SK-N-SH treated with all-trans-retinoic acid at 6 μM for 48 hours (cell line): ENCODE data around the gene DNASE1L1.

Experiments
- ATAC-seq: fragments of 200-7000 bp; cut with Tn5 transposase; 3 replicates; pipeline ENCODE4 v1.9.1; 2020; ENCODE audit warnings: mild to moderate bottlenecking, moderate library complexity
- BACH2 ChIP-seq: fragments of 250-450 bp; sonication (Bioruptor Pico); IDR thresholded peaks from 2 replicates; pipeline ENCODE4 v1.9.0; 2021; ENCODE audit warnings: mild to moderate bottlenecking, borderline replicate concordance
- CREB5 ChIP-seq: fragments of 250-450 bp; sonication (Bioruptor Pico); IDR thresholded peaks from 2 replicates; pipeline ENCODE4 v1.5.1; 2020; ENCODE audit warnings: low read depth, mild to moderate bottlenecking, moderate library complexity
- CSDC2 ChIP-seq: fragments of 250-450 bp; sonication (Bioruptor Pico); IDR thresholded peaks from 2 replicates; pipeline ENCODE4 v1.5.0; 2020; ENCODE audit warnings: mild to moderate bottlenecking, moderate library complexity
- ESRRG ChIP-seq: fragments of 250-450 bp; sonication (Bioruptor Pico); IDR thresholded peaks from 2 replicates; pipeline ENCODE4 v1.6.1; 2021; ENCODE audit warnings: mild to moderate bottlenecking
- GLIS3 ChIP-seq: fragments of 250-450 bp; sonication (Bioruptor Pico); IDR thresholded peaks from 2 replicates; pipeline ENCODE4 v1.5.0; 2020; ENCODE audit warnings: mild to moderate bottlenecking, moderate library complexity
- ISL1 ChIP-seq: fragments of 250-450 bp; sonication (Bioruptor Pico); IDR thresholded peaks from 2 replicates; pipeline ENCODE4 v2.1.2; 2022; ENCODE audit warnings: mild to moderate bottlenecking, moderate library complexity
- OSR1 ChIP-seq: fragments of 250-450 bp; sonication (Bioruptor Pico); IDR thresholded peaks from 2 replicates; pipeline ENCODE4 v1.8.0; 2022; ENCODE audit warnings: moderate library complexity, mild to moderate bottlenecking, inconsistent platforms
- POU6F1 ChIP-seq: fragments of 250-450 bp; sonication (Bioruptor Pico); IDR thresholded peaks from 2 replicates; pipeline ENCODE4 v1.8.0; 2021; ENCODE audit warnings: low read depth, mild to moderate bottlenecking, moderate library complexity, borderline replicate concordance
- PPARA ChIP-seq: fragments of 250-450 bp; sonication (Bioruptor Pico); IDR thresholded peaks from 2 replicates; pipeline ENCODE4 v1.5.0; 2020; ENCODE audit warnings: mild to moderate bottlenecking, borderline replicate concordance
- RARB ChIP-seq: fragments of 250-450 bp; sonication (Bioruptor Pico); IDR thresholded peaks from 2 replicates; pipeline ENCODE4 v1.8.0; 2021; ENCODE audit warnings: mild to moderate bottlenecking, moderate library complexity
- SNAI2 ChIP-seq: fragments of 250-450 bp; sonication (Bioruptor Pico); IDR thresholded peaks from 2 replicates; pipeline ENCODE4 v1.5.0; 2020; ENCODE audit warnings: mild to moderate bottlenecking, moderate library complexity
- TCF4 ChIP-seq: fragments of 250-450 bp; sonication (Bioruptor Pico); IDR thresholded peaks from 2 replicates; pipeline ENCODE4 v1.8.0; 2021; ENCODE audit warnings: mild to moderate bottlenecking, moderate library complexity, borderline replicate concordance
- TOX ChIP-seq: fragments of 250-450 bp; sonication (Bioruptor Pico); IDR thresholded peaks from 2 replicates; pipeline ENCODE4 v1.8.0; 2021; ENCODE audit warnings: mild to moderate bottlenecking, moderate library complexity, borderline replicate concordance
- ZC3H10 ChIP-seq: fragments of 250-450 bp; sonication (Bioruptor Pico); IDR thresholded peaks from 2 replicates; pipeline ENCODE4 v1.5.1; 2021; ENCODE audit warnings: mild to moderate bottlenecking, moderate library complexity
- ZFP30 ChIP-seq: fragments of 450-650 bp; formaldehyde crosslinking; IDR thresholded peaks from 2 replicates; pipeline ENCODE4 v1.5.0; 2022; ENCODE audit warnings: mild to moderate bottlenecking, moderate library complexity
- ZNF565 ChIP-seq: fragments of 450-650 bp; formaldehyde crosslinking; conservative IDR thresholded peaks from 2 replicates; pipeline ENCODE4 v1.5.0; 2020; ENCODE audit warnings: low read depth, mild to moderate bottlenecking, moderate library complexity
- ZNF70 ChIP-seq: fragments of 450-650 bp; formaldehyde crosslinking; IDR thresholded peaks from 2 replicates; pipeline ENCODE4 v1.5.0; 2020; ENCODE audit warnings: mild to moderate bottlenecking, moderate library complexity
- ZNF8 ChIP-seq: fragments of 450-650 bp; formaldehyde crosslinking; IDR thresholded peaks from 2 replicates; pipeline ENCODE4 v1.5.0; 2020; ENCODE audit warnings: mild to moderate bottlenecking, moderate library complexity
- TF ChIP-seq, protein P1 (sequence below): fragments of 250-450 bp; sonication (Bioruptor Pico); IDR thresholded peaks from 2 replicates; pipeline ENCODE4 v1.5.1; 2021; ENCODE audit warnings: mild to moderate bottlenecking, moderate library complexity

DNASE1L1 gene

DNA sequence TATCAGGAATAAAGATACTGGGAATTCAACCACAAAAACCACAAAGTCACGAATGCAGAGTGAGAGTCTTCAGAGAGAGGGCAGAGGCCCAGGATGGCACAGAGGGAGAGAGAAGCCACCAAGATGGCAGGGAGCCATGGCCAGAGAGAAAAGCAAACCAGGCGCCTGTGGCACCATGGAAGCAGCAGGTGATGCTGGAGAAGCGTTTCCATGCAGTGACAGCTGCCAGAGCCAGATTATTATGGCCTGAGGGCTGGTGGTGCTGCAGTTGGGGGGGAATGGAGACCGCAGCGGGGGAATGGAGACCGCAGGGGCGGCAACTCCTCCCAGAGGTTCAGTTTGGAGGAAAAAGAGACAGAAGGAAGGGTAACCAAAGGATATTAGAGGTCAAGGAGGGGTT is 8.1 kb upstream of the DNASE1L1 start (continued):
- TF ChIP-seq POU6F1 (CRISPR knock-in tag) = no peak

GRCh38 chrX:154413142-154413541 is 4.1 kb upstream of the DNASE1L1 start:
- TF ChIP-seq TOX (CRISPR knock-in tag) (no peak), GLIS3 (CRISPR knock-in tag) (no peak), BACH2 (CRISPR knock-in tag) (no peak), RARB (CRISPR knock-in tag) (no peak), SNAI2 (CRISPR knock-in tag) (no peak)
- TF ChIP-seq, all 23 proteins: peak for 0
- no peak for ATAC-seq

DNA sequence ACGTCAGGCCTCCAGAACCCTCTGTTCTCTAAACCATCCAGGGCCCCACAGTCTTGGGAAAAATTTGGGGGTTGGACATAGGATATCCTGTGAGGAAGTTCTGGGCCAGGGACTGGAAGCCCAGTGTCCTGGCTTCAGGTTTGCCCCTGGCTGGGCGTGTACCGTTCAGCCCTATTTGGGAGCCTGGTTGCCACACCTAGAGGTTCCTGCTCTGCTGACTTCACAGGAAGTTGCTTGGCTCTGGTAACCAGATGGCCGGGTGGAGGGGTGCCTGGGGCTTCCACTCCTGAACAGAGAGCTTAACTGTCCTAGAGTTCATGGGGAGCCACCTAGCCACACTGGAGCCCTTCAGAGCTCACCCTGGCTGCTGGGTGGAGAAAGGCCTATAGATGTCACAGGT is 3.4 kb upstream of the DNASE1L1 start:
- no peak for ATAC-seq

DNA sequence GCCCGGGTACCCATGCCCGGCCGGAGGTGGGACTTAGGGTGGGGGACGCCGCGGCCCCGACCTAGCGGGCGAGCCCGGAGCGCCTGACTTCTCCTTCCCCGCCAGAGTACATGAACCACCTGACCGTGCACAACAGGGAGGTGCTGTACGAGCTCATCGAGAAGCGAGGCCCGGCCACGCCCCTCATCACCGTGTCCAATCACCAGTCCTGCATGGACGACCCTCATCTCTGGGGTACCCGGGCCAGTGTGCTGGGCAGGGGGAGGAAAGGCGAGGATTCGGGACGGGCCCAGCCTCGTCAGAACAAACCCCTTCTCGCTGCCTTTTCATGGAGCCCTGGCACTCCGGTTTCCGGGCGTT is 2.9 kb upstream of the DNASE1L1 start:
- TF ChIP-seq ZNF565 (CRISPR knock-in tag) (no peak), BACH2 (CRISPR knock-in tag) (no peak), PPARA (no peak), OSR1 (CRISPR knock-in tag) (no peak), ESRRG (CRISPR knock-in tag) (no peak), ZFP30 (CRISPR knock-in tag) (no peak), SNAI2 (CRISPR knock-in tag) (no peak), CREB5 (CRISPR knock-in tag) (no peak), ZC3H10 (CRISPR knock-in tag) (no peak), ISL1 (CRISPR knock-in tag) (no peak), GLIS3 (CRISPR knock-in tag) (no peak)
- TF ChIP-seq, protein P1, sequence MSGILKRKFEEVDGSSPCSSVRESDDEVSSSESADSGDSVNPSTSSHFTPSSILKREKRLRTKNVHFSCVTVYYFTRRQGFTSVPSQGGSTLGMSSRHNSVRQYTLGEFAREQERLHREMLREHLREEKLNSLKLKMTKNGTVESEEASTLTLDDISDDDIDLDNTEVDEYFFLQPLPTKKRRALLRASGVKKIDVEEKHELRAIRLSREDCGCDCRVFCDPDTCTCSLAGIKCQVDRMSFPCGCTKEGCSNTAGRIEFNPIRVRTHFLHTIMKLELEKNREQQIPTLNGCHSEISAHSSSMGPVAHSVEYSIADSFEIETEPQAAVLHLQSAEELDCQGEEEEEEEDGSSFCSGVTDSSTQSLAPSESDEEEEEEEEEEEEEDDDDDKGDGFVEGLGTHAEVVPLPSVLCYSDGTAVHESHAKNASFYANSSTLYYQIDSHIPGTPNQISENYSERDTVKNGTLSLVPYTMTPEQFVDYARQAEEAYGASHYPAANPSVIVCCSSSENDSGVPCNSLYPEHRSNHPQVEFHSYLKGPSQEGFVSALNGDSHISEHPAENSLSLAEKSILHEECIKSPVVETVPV (CRISPR knock-in tag) = no peak
- peak; percentile 75 for ATAC-seq

More for the DNA sequence above, 3.4 kb upstream of the DNASE1L1 start:
- TF ChIP-seq OSR1 (CRISPR knock-in tag) = no peak
- TF ChIP-seq CSDC2 (CRISPR knock-in tag) = no peak
- TF ChIP-seq TOX (CRISPR knock-in tag) = no peak
- TF ChIP-seq, all 23 proteins: peak for 0

- TF ChIP-seq ISL1 (CRISPR knock-in tag) (no peak), ZNF8 (CRISPR knock-in tag) (no peak), OSR1 (CRISPR knock-in tag) (no peak), GLIS3 (CRISPR knock-in tag) (no peak), PPARA (no peak), CREB5 (CRISPR knock-in tag) (no peak), POU6F1 (CRISPR knock-in tag) (no peak), ZNF565 (CRISPR knock-in tag) (no peak), TCF4 (CRISPR knock-in tag) (no peak), ZFP30 (CRISPR knock-in tag) (no peak), RARB (CRISPR knock-in tag) (no peak), ZNF70 (CRISPR knock-in tag) (no peak), CSDC2 (CRISPR knock-in tag) (no peak), TOX (CRISPR knock-in tag) (no peak), ESRRG (CRISPR knock-in tag) (no peak)
- TF ChIP-seq, protein P1 (CRISPR knock-in tag) = no peak
- ATAC-seq = peak; percentile 2; the same call in 2 of the 3 replicates
Measured at GRCh38 chrX:154408659-154409221, 314 bp downstream of the DNASE1L1 start.
